ENCODE results near the gene RHBDL2.

DNA sequence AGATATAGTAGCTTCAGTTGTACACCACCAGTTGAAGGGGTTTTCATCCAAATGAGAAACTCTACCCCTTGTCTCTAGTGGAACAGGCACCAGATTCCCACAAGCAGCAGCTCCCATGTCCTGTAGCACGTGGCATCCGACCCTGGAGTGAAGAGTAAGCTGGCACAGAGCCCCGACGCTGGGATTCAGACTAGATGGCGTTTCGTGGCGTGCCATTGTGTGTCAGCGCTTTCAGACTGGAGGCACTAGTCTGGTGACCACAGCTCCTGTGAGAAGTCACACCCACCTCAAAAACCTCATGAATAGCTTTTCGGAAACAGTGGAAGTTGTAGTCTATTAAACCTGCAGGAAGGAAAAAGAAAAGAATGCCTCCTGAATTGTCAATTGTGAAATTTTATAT lies 102.3 kb downstream of the RHBDL2 start:
- TF ChIP-seq, protein P1, sequence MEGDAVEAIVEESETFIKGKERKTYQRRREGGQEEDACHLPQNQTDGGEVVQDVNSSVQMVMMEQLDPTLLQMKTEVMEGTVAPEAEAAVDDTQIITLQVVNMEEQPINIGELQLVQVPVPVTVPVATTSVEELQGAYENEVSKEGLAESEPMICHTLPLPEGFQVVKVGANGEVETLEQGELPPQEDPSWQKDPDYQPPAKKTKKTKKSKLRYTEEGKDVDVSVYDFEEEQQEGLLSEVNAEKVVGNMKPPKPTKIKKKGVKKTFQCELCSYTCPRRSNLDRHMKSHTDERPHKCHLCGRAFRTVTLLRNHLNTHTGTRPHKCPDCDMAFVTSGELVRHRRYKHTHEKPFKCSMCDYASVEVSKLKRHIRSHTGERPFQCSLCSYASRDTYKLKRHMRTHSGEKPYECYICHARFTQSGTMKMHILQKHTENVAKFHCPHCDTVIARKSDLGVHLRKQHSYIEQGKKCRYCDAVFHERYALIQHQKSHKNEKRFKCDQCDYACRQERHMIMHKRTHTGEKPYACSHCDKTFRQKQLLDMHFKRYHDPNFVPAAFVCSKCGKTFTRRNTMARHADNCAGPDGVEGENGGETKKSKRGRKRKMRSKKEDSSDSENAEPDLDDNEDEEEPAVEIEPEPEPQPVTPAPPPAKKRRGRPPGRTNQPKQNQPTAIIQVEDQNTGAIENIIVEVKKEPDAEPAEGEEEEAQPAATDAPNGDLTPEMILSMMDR (conservative IDR thresholded peaks at IDR 0.05; ENCODE audit: low read depth, low read length), result no peak
- TF ChIP-seq CHD1 (IDR thresholded peaks at IDR 0.05; ENCODE audit: low read depth, low read length) (no peak), ELK1 (IDR thresholded peaks at IDR 0.05; ENCODE audit: borderline replicate concordance, low read depth, low read length) (no peak), POLR2A (IDR thresholded peaks at IDR 0.05; ENCODE audit: low read depth, low read length) (no peak), SMC3 (IDR thresholded peaks at IDR 0.05; ENCODE audit: low read depth, low read length) (no peak), RFX5 (IDR thresholded peaks at IDR 0.05; ENCODE audit: low read depth, low read length) (no peak), CEBPB (IDR thresholded peaks at IDR 0.05; ENCODE audit: low read depth, low read length) (no peak), USF2 (IDR thresholded peaks at IDR 0.05; ENCODE audit: low read depth, low read length) (no peak), MAZ (IDR thresholded peaks at IDR 0.05; ENCODE audit: borderline replicate concordance, low read depth, low read length) (no peak), MAFK (IDR thresholded peaks at IDR 0.05; ENCODE audit: low read depth, low read length) (no peak)

All from IMR-90 (cell line).